HG03025 (cell line): ENCODE measurements around the gene EFCAB12.

Source experiments
- ATAC-seq: cut with Tn5 transposase; IDR thresholded peaks from one replicate; pipeline ENCODE4 v1.9.1; 2021; ENCODE audit warnings: mild to moderate bottlenecking, moderate library complexity; ENCODE audit not compliant: unreplicated experiment, low FRiP score

EFCAB12 gene

DNA sequence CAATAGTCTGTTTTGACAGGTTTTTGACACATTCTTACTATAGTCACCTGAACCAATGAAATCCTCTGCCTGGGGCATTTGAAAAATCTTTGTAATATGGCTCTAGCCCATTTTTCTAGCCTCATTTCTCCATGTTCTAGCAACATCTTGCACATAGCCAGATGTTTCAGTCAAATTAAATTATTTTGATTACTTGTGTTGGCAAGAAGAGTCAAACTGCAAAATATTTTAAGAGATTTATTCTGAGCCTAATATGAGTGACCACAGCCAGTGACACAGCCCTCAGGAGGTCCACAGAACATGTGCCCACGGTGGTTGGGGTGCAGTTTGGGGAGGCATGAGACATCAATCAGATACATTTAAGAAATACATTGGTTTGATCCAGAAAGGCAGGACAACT, 18.5 kb upstream of the EFCAB12 start:
- ATAC-seq = no peak

- no peak for ATAC-seq
Measured at GRCh38 chr3:129445471-129445870, 17.0 kb upstream of the EFCAB12 start.

- no peak for ATAC-seq
Measured at GRCh38 chr3:129442947-129443346, 14.5 kb upstream of the EFCAB12 start.

DNA sequence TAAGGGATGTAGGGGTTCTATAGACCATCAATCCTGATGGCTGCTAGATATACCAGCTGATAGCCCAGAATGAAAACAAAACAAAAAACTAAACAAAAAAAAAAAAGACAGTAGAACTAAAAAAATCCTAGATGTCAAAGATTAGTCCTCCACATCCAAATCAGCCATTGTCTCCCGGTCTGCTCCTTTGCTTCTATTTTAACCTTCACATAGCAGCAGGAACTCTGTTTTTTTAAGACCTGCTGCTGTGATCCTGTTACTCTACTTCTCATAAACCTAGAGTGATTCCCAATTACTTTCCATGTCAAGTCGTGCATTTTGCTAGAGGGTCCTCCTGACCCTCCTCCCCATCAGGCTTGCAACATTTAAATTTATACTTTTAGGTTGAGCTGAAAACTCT, 14.1 kb upstream of the EFCAB12 start:
- no peak for ATAC-seq

GRCh38 chr3:129441782-129442181, 13.3 kb upstream of the EFCAB12 start:
- no peak for ATAC-seq

DNA sequence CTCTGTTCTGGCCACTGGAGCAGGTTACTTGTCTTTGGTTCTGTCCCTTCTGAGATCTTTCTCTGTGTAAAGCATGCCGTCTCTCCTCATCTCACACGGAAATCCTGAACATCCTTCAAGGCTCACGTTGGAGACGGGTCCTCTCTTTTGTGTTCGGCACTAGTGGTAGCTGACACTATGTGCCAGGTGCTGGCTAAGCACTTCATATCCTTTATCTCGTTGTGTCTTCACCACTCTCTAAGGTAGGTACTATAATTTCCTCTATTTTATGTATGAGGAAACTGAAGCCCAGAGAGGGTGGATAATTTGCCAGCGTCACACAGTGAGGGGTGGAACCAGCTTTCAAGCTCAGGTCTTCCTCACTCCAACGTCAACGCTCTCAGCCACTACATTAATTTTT, 12.8 kb upstream of the EFCAB12 start:
- no peak for ATAC-seq

- ATAC-seq = no peak
Measured at GRCh38 chr3:129440618-129441190, 12.3 kb upstream of the EFCAB12 start.

DNA sequence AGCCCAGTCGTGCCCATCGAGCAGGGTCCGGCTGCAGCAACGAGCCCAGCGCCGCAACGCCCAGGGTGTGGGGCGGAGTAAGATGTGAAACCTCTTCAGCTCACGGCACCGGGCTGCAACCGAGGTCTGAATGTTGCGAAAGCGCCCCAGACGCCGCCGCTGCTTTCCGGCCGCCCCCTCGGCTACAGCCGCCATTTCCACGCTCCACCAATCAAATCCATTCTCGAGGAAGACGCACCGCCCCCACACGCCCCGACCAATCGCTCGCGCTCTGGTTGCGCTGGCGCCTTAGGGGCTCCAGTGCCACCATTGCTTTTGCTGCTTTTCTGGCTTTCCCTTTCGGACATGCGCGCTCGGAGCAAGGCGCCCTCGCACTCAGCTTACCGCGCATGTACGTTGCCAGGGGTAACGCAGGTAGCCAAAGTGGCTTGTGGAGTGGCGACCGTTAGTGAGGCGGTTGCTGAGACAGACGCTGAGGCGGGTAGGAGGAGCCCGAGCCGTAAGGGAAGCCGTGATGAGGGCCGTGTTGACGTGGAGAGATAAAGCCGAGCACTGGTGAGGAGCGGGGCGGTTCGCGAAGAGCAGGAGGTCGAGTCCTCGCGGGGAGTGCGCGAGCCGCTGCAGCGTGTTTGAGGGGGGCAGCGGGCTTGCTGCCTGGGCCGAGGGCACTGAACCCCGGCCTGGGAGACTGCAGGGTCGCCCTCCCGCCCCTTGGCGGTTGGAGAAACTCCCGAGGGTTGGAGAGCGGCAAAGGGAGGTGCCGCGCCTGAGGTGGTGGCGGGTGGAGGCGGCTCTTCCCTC, 11.6 kb upstream of the EFCAB12 start, which contains the start of the genes IFT122 and MBD4:
Gene IFT122 (plus strand): TSS at position 408 of the 801 bp plus-strand sequence. CDS start 107 bp downstream, at position 515.
Gene MBD4 (minus strand): TSS at position 132 of the 801 bp plus-strand sequence. CDS start 115 bp downstream, at position 17.
- ATAC-seq = peak; percentile 86

GRCh38 chr3:129439226-129439816, 10.9 kb upstream of the EFCAB12 start:
- peak; percentile 26 for ATAC-seq

- ATAC-seq = no peak
Measured at GRCh38 chr3:129435367-129435766, 6.9 kb upstream of the EFCAB12 start.

DNA sequence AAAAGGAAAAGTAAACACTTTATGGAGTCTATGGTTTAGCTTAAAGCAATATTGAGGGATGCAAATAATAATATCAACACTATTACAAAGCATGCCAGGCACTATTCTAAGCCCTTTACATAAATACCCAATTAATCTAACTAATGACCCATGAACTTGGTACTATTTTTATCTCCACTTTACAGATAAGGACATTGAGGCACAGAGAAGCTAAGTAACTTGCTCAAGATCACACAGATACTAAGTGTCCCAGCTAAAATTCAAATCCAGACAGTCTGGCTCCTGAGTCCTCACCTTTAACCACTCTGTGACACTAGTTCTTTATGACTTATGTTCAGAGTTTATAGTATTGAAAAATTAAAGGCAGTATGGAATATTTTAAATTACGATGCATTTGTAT, 5.7 kb upstream of the EFCAB12 start:
- no peak for ATAC-seq

DNA sequence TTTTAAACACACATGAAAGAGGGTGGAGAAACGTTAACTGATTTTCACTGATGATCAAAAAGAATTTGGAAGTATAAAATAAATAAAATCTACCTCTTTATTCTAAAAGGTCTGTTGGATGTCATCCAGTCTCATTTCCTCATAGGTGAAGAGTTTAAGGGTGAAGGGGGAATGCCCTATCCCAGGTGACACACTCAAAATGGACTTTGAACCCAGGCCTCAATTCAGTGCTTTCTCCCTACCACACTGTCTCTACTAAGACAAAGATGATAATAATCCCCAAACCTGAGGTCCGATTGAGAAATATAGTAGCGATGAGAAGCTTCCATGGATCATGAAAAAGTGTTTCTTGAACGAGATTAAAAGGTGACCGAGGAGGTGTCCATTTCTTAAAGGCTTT, 5.1 kb upstream of the EFCAB12 start:
- no peak for ATAC-seq

DNA sequence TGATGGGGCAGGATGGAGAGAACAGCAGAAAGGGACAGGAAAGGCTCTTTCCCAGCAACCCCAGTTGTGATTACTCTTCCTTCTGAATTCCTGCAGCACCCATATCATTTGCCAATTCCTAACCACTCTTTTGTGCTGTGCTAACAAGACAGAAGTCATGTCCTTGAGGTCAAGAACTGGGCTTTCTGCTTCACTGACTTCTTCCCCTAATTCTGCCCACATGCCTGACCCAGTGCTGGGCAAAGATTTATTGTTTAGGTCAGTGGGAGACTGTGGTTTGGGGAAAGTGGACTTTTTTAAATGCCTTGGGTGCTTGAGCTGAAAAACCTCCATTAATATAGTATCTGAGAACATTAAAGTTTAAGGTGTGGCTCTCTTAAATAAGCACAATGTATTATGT, 4.2 kb upstream of the EFCAB12 start:
- ATAC-seq = no peak

DNA sequence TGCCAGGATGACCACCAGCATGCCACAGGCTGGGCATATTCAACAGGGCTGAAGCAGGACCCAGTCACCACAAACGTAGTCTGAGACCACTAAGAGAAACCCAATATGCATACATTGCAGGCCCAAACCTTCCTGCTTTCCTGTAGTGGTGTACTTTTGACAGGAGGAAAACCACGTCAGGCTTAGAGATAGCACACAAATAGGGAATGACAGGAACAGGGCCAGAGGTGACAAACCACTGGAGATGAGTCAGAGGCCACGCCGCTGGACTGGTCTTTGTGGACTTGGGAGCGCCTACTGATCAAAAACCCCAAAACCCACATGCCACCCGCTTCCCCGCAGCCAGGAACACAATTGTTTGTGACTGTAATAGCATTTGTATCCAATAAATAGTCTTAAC, 3.6 kb upstream of the EFCAB12 start:
- no peak for ATAC-seq

GRCh38 chr3:129429602-129430001, 1.2 kb upstream of the EFCAB12 start:
- ATAC-seq = no peak

DNA sequence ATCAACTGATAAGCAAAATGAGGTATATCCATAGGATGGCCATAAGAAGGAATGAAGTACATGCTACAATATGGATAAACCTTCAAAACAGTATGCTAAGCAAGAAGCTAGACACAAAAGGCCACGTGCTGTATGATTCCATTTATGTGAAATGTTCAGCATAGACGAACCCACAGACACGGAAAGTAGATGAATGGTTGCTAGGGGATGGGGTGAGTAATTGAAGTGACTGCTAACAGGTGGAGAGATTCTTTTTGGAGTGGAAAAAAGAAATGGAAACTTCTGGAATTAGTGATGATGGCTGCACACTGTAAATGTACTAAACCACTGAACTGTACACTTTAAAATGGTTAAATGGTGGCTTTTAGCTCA, 630 bp upstream of the EFCAB12 start:
- ATAC-seq = no peak

DNA sequence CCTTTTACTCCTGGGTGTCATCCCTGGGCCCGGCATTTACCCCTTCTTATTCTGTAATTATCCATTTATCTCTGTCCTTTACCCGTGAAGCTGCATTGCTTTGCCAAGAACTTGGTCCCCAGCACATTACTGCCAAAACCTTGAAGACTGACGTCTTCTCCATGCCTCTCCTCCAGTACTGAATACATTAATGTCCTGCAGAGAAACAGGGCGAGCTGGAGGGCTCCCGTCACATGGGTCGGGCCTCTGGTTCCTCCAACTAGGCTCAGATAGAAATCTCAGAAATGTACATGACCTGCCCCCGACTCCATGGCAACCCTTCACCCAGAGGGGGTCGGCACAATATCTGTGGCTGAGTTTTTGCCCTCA, 445 bp downstream of the EFCAB12 start:
- no peak for ATAC-seq

DNA sequence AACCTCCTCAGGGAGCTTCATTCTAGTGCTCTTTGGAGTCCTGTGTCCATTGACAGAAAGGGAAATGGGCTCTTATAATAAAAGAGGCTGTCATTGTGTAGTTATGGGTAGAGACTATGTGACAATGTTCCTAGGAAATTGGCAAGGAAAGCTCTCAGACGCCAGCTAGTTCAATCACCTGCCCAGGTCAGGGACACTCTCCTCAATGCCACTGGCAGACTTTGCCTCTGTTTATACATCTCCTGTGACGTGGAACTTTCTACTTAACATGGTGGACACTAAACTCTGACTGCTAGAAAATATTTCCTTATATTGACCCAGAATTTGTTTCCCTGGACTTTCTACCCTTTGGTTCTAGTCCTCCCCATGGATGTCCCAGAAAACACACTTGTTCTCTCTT, 2.8 kb downstream of the EFCAB12 start:
- no peak for ATAC-seq

GRCh38 chr3:129425213-129425612, 3.2 kb downstream of the EFCAB12 start:
- ATAC-seq = no peak

GRCh38 chr3:129424185-129424841, 4.1 kb downstream of the EFCAB12 start:
- no peak for ATAC-seq

DNA sequence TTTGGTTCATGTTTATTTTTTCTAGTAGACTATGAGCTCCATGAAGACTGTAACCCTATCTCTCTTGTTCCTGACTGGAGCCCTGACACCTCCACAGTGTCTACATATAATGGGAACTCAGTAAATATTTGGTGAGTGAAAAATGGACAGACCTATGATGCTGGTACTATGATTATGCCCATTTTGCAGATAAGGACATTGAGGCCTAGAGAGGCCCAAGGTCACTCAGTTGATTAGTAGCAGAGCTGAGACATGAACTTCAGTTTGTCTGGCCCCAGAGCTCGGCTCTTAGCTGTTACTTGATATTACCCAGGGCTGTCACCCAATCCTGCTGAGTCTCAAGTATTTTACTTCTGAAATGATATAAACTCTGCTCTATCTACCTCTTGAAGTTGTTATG, 5.5 kb downstream of the EFCAB12 start:
- ATAC-seq = no peak
